GM10248 (cell line): ENCODE data around the gene ADGRL2.

ENCODE experiments used
- CTCF ChIA-PET: fragments of 300-600 bp; sonication (Branson Sonifier 250); formaldehyde crosslinking; extraction: SDS; loops from one replicate; lab custom pipeline; 2021; ENCODE audit warnings: antibody characterized with exemption; lab: Yijun Ruan, JAX
- POLR2A ChIA-PET: fragments of 350-650 bp; sonication (Branson Sonifier 250); formaldehyde crosslinking; extraction: SDS; loops from one replicate; lab custom pipeline; 2020; ENCODE audit warnings: antibody characterized with exemption; lab: Yijun Ruan, JAX
- DNase-seq: peaks from one replicate; pipeline ENCODE4 v3.0.0; 2012; ENCODE audit errors: extremely low spot score
- CTCF ChIP-seq: IDR thresholded peaks from 2 replicates; pipeline ENCODE4 v1.5.1; 2012; ENCODE audit warnings: mild to moderate bottlenecking, low read depth; ENCODE audit errors: extremely low read depth, missing control alignments, control extremely low read depth

Gene ADGRL2

GRCh38 chr1:81797701-81798100, 3.0 kb upstream of the ADGRL2 start:
- CTCF ChIA-PET: interaction anchor here (1.2 to 2.8 kb wide), 2 partner anchors 9 to 13 kb away, joined by 3 to 7 read pairs; no protein-coding TSS in a partner anchor
- TF ChIP-seq CTCF: no peak
- POLR2A ChIA-PET: no interaction called here
- DNase-seq: no peak

- peak; percentile 13 for DNase-seq
- POLR2A ChIA-PET: no interaction called here
- CTCF ChIA-PET: no interaction called here
- no peak for TF ChIP-seq CTCF
These were observed 617 bp upstream of the ADGRL2 start for GRCh38 chr1:81799939-81800694.

- POLR2A ChIA-PET: no interaction called here
- no peak for TF ChIP-seq CTCF
- DNase-seq: peak; percentile 22
- CTCF ChIA-PET: no interaction called here
These were observed 1.1 kb downstream of the ADGRL2 start for GRCh38 chr1:81801651-81802456.

- ChIA-PET CTCF (no interaction called here), POLR2A (no interaction called here)
- no peak for TF ChIP-seq CTCF
- DNase-seq: peak; percentile 9
These were observed 1.6 kb downstream of the ADGRL2 start for GRCh38 chr1:81802457-81802706.

- POLR2A ChIA-PET: no interaction called here
- TF ChIP-seq CTCF: no peak
- CTCF ChIA-PET: no interaction called here
- peak; percentile 19 for DNase-seq
These were observed 2.1 kb downstream of the ADGRL2 start for GRCh38 chr1:81802707-81803430.

GRCh38 chr1:81803431-81804110, 2.8 kb downstream of the ADGRL2 start:
- no peak for TF ChIP-seq CTCF
- DNase-seq: no peak
- ChIA-PET CTCF (interaction anchor here (1.9 kb wide), 1 partner anchor 12 kb away, joined by 5 read pairs; no protein-coding TSS in a partner anchor), POLR2A (no interaction called here)
